Neural crest cell (in vitro differentiated cells): ENCODE measurements around the gene HSD17B13. TPM values are rescaled to one million over a fixed set of nuclear protein-coding genes. Genes with fewer than 3 reads are reported as not detected.

Experiments
- DNase-seq: peaks from one replicate; pipeline ENCODE4 v3.0.0; 2021; ENCODE audit warnings: low read depth, mixed read lengths, low spot score
- H3K27ac Mint-ChIP-seq: one replicate; pipeline ENCODE4 v1.8.0; 2021; ENCODE audit warnings: mild to moderate bottlenecking, mixed read lengths; ENCODE audit not compliant: unreplicated experiment
- H3K27me3 Mint-ChIP-seq: 2 replicates; pipeline ENCODE4 v1.8.0; 2021; ENCODE audit warnings: low read depth, mild to moderate bottlenecking, mixed read lengths
- H3K36me3 Mint-ChIP-seq: 2 replicates; pipeline ENCODE4 v1.8.0; 2021; ENCODE audit warnings: low read depth, mild to moderate bottlenecking, mixed read lengths
- H3K4me1 Mint-ChIP-seq: 2 replicates; pipeline ENCODE4 v1.8.0; 2021; ENCODE audit warnings: mixed read lengths
- H3K4me3 Mint-ChIP-seq: one replicate; pipeline ENCODE4 v1.8.0; 2021; ENCODE audit warnings: mild to moderate bottlenecking, mixed read lengths
- H3K9me3 Mint-ChIP-seq: 2 replicates; pipeline ENCODE4 v1.8.0; 2021; ENCODE audit warnings: mixed read lengths
- total RNA-seq: library from RNA; stranded (reverse); gene quantifications from 2 replicates; pipeline ENCODE4 v1.2.1, GENCODE V29; 2021
- TF ChIP-seq, protein P1 (sequence below): fragments of 200-600 bp; sonication (generic); conservative IDR thresholded peaks from 2 replicates; pipeline ENCODE4 v1.5.0; 2021; ENCODE audit warnings: antibody characterized with exemption, mild to moderate bottlenecking

The HSD17B13 gene
- total RNA-seq, 1 donor from 2014 or later, result not detected

DNA sequence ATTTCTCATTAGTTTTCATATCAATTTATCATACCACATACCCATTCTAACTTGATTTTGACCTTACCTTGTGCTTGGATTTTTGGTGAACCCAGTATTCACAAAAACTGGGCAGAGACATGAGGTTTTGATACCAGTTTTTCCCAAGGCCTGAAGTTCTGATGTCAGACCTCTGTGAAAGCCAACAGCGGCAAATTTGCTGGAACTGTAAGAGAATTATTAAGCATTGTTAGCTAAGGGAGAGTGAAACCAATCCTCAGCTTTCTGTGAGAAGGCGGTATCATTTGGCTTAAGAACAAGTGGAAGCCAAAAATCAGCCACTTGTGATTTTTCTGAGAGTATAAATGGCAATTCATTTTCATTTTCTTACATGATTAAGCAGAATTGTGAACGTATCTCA, 8.9 kb downstream of the HSD17B13 start:
- TF ChIP-seq, protein P1, sequence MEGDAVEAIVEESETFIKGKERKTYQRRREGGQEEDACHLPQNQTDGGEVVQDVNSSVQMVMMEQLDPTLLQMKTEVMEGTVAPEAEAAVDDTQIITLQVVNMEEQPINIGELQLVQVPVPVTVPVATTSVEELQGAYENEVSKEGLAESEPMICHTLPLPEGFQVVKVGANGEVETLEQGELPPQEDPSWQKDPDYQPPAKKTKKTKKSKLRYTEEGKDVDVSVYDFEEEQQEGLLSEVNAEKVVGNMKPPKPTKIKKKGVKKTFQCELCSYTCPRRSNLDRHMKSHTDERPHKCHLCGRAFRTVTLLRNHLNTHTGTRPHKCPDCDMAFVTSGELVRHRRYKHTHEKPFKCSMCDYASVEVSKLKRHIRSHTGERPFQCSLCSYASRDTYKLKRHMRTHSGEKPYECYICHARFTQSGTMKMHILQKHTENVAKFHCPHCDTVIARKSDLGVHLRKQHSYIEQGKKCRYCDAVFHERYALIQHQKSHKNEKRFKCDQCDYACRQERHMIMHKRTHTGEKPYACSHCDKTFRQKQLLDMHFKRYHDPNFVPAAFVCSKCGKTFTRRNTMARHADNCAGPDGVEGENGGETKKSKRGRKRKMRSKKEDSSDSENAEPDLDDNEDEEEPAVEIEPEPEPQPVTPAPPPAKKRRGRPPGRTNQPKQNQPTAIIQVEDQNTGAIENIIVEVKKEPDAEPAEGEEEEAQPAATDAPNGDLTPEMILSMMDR, result no peak
- Mint-ChIP-seq H3K27me3 (no peaks in the 10 kb centered on the region), H3K4me3 (no peak overlapping the region), H3K36me3 (no peaks in the 10 kb centered on the region), H3K27ac (no peak overlapping the region), H3K4me1 (no peaks in the 10 kb centered on the region), H3K9me3 (no peaks in the 10 kb centered on the region)
- DNase-seq, result no peak

DNA sequence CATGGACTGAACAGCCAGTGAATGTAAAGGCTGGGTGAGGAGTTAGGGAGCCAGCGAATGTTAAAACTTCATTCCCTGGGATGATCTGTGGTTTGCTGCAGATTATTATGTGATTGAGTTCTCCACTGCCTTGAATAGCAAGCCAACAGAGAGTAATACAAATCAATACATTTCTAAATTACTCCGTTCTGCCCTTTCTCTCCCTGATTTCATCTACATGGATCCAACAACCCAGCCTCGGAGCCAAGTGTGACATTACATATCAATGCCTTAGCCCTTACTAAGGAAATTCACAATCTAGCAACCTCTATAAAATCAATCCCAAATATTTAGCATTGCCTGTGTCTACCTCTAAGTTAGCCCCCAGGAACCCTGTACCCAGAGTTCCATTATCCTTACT, 11.0 kb downstream of the HSD17B13 start:
- H3K4me3 Mint-ChIP-seq, result no peak overlapping the region
- H3K4me1 Mint-ChIP-seq, result peaks cover 4% of the 10 kb centered on the region
- H3K36me3 Mint-ChIP-seq, result no peaks in the 10 kb centered on the region
- TF ChIP-seq, protein P1, result no peak
- no peak for DNase-seq
- H3K9me3 Mint-ChIP-seq, result no peaks in the 10 kb centered on the region
- H3K27me3 Mint-ChIP-seq, result no peaks in the 10 kb centered on the region
- no peak overlapping the region for H3K27ac Mint-ChIP-seq

DNA sequence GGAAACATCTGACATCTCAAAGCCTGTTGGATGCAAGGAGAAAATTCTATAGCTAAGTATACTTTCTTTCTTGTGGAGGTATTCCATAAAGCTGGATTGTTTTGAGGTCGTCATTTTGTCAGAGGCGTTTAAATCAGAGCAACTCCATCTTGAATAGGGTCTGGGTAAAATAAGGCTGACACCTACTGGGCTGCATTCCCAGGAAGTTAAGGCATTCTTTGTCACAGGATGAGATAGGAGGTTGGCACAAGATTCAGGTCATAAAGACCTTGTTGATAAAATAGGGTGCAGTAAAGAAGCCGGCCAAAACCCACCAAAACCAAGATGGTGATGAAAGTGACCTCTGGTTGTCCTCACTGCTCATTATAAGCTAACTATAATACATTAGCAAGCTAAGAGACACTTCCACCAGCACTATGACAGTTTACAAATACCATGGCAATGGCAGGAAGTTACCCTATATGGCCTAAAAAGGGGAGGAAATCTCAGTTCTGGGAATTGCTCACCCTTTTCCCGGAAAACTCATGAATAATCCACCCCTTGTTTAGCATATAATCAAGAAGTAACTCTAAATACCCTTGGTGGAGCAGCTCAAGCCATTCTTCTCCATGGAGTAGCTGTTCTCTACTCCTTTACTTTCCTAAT, 11.9 kb downstream of the HSD17B13 start:
- Mint-ChIP-seq H3K36me3 (no peaks in the 10 kb centered on the region), H3K4me3 (no peak overlapping the region), H3K9me3 (no peaks in the 10 kb centered on the region), H3K4me1 (peaks cover 4% of the 10 kb centered on the region), H3K27me3 (no peaks in the 10 kb centered on the region), H3K27ac (no peak overlapping the region)
- TF ChIP-seq, protein P1, result no peak
- DNase-seq, result no peak

DNA sequence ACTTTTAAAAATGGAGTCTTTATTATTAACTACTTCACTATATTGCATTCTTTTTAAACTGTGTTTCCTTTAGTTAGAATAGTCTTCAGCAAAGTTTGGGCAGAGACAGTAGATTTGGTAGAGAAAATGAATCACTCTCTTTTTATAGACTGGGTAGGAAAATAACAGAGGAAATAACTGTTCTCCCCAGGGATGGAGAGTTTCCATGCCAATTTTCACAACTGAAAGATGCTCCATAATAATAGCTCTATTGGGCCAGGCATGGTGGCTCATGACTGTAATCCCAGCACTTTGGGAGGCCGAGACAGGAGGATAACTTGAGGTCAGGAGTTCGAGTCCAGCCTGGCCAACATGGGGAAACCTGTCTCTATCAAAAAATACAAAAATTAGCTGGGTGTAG, 13.1 kb downstream of the HSD17B13 start:
- peaks cover 4% of the 10 kb centered on the region for H3K4me1 Mint-ChIP-seq
- H3K9me3 Mint-ChIP-seq, result no peaks in the 10 kb centered on the region
- H3K27me3 Mint-ChIP-seq, result no peaks in the 10 kb centered on the region
- TF ChIP-seq, protein P1, result no peak
- H3K4me3 Mint-ChIP-seq, result no peak overlapping the region
- no peaks in the 10 kb centered on the region for H3K36me3 Mint-ChIP-seq
- no peak for DNase-seq
- H3K27ac Mint-ChIP-seq, result no peak overlapping the region

DNA sequence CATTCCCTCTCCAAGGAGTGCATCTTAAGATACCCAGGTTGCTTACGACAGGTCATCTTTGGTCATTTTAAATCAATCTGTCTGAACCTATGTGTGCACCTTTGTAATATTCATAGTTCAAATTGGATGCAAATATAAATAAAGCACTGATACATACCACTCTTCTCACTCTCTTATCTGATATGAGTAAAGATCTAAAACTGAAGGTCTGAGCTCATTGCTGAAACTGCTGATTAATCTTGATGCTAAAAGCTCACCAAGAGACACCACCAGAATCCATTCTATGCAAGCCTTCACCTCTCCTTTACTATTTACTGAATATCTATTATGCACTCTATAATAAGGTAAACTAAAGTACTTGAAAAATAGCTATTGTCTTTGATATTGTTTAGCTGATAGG, 16.6 kb downstream of the HSD17B13 start:
- Mint-ChIP-seq H3K4me1 (peaks cover 4% of the 10 kb centered on the region), H3K36me3 (no peaks in the 10 kb centered on the region), H3K9me3 (no peaks in the 10 kb centered on the region), H3K27me3 (no peaks in the 10 kb centered on the region), H3K4me3 (no peak overlapping the region), H3K27ac (no peak overlapping the region)
- TF ChIP-seq, protein P1, result no peak
- no peak for DNase-seq
